Lower leg skin (tissue), 3 donors: ENCODE results near the gene LHX3.

Experiments used
- CTCF ChIP-seq, 3 donors: fragments of 450-650 bp; IDR thresholded peaks; one replicate each; pipeline ENCODE4 v1.5.1; 2016; ENCODE audit warnings: antibody characterized with exemption in 3 of 3, mild to moderate bottlenecking in 3 of 3, moderate library complexity in 2 of 3
- POLR2A ChIP-seq, 2 donors: fragments of 450-650 bp; IDR thresholded peaks; one replicate each; pipeline ENCODE4 v1.6.1; 2016 to 2017; ENCODE audit warnings: antibody characterized with exemption in 2 of 2, mild to moderate bottlenecking in 1 of 2, moderate library complexity in 1 of 2

GRCh38 chr9:136237486-136238341 is 32.8 kb upstream of the LHX3 start:
- TF ChIP-seq CTCF (IDR thresholded peaks at IDR 0.05), result no peak
- TF ChIP-seq POLR2A (IDR thresholded peaks at IDR 0.05), result no peak
